SK-N-MC (cell line): ENCODE results near the gene CACNA1C.

Source experiments
- EZH2 ChIP-seq: fragments of 200-600 bp; sonication (generic); IDR thresholded peaks from one replicate; pipeline ENCODE4 v1.6.1; 2017; ENCODE audit warnings: antibody characterized with exemption
- FOXP2 ChIP-seq: optimal IDR thresholded peaks from 2 replicates; pipeline ENCODE3; 2011; ENCODE audit warnings: mild to moderate bottlenecking, moderate library complexity; ENCODE audit not compliant: insufficient read depth; ENCODE audit errors: extremely low read length, control extremely low read depth
- POLR2AphosphoS5 ChIP-seq: IDR thresholded peaks from 2 replicates; pipeline ENCODE4 v1.6.1; 2012; ENCODE audit warnings: mild to moderate bottlenecking, low read depth, low read length, borderline replicate concordance

DNA sequence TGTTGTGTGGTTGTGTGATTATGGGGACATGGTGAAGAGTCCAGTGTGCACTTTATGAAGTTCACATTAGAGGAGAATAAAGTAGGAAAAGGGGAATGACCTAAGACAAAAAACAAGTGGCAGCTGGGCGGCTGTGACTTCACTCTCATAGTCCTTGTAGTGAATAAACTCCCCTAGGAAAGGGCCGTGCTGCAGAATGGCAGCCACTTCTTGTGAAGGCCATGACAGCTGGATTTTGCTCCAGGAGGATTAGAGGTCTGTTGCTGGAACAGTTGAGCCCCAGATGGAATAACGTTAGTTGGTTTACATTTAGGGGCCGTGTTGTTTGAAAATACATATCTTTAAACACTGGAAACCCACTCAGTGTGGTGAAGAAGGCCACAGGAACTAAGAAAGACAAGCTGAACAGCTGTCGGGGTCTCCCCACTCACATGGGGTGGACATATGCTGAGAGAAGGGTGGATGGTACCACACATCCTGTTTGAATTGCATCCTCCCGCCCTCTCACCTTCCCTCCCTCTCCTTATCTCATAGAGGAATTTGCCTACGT, 276.9 kb downstream of the CACNA1C start:
- TF ChIP-seq EZH2 (no peak), POLR2AphosphoS5 (no peak), FOXP2 (no peak)
